B cell (primary cell): Measurements from ENCODE around the gene ADARB2. TPM values are rescaled to one million over a fixed set of nuclear protein-coding genes. Genes with fewer than 3 reads are reported as not detected.

Source experiments
- ATAC-seq: fragments of 200-7000 bp; cut with Tn5 transposase; one replicate; pipeline ENCODE4 v1.10.0; 2021; ENCODE audit warnings: low read depth, mild to moderate bottlenecking, moderate number of reproducible peaks, moderate library complexity
- CTCF ChIA-PET: fragments of 350-600 bp; sonication (Branson Sonifier 250); formaldehyde crosslinking; loops from one replicate; lab custom pipeline; 2021; ENCODE audit warnings: antibody characterized with exemption, inconsistent platforms; lab: Charles Lee
- POLR2A ChIA-PET: fragments of 350-600 bp; sonication (Branson Sonifier 250); formaldehyde crosslinking; loops from one replicate; lab custom pipeline; 2021; ENCODE audit warnings: antibody characterized with exemption; lab: Charles Lee
- DNase-seq: peaks from one replicate; pipeline ENCODE4 v3.0.0; 2013
- H2AFZ ChIP-seq: 2 replicates; pipeline ENCODE4 v1.6.1; 2012; ENCODE audit warnings: mild to moderate bottlenecking, low read depth, low read length; ENCODE audit not compliant: insufficient read depth, poor library complexity, severe bottlenecking
- H3K27ac ChIP-seq, 2 donors: 1 replicate in 1 of 2; 2 replicates in 1 of 2; pipeline ENCODE4 v1.5.1; 2012 to 2013; ENCODE audit warnings: low read length in 2 of 2, mild to moderate bottlenecking in 2 of 2, moderate library complexity in 1 of 2
- H3K27me3 ChIP-seq, 4 experiments: fragments of 200-600 bp in 1 of 4; sonication (generic) in 1 of 4; replicated peaks in 1 of 4; 1 replicate in 2 of 4; 2 replicates in 2 of 4; pipeline versions ENCODE4 v1.6.1 to v1.7.0; 2013 to 2016; ENCODE audit warnings: low read length in 3 of 4, mild to moderate bottlenecking in 2 of 4, mixed read lengths in 1 of 4, moderate library complexity in 1 of 4; ENCODE audit not compliant: insufficient read depth in 4 of 4, control insufficient read depth in 3 of 4; ENCODE audit errors: control extremely low read depth in 1 of 4
- H3K36me3 ChIP-seq, 2 experiments: replicated peaks in 1 of 2; 1 replicate in 1 of 2; 2 replicates in 1 of 2; pipeline versions ENCODE4 v1.6.1 to v1.7.1; 2013; ENCODE audit warnings: low read length in 1 of 2; ENCODE audit not compliant: insufficient read depth in 2 of 2, control insufficient read depth in 1 of 2; ENCODE audit errors: control extremely low read depth in 1 of 2, extremely low read depth in 1 of 2
- H3K4me1 ChIP-seq, 2 donors: fragments of 200-600 bp in 1 of 2; sonication (generic) in 1 of 2; 1 replicate in 1 of 2; 2 replicates in 1 of 2; pipeline versions ENCODE4 v1.5.1 to v1.6.1; 2013 to 2017; ENCODE audit warnings: low read length in 2 of 2; ENCODE audit not compliant: control insufficient read depth in 2 of 2, insufficient read depth in 2 of 2
- H3K4me2 ChIP-seq: replicated peaks from 2 replicates; pipeline ENCODE3; 2012; ENCODE audit warnings: mild to moderate bottlenecking, low read depth, low read length; ENCODE audit not compliant: poor library complexity, severe bottlenecking
- H3K4me3 ChIP-seq, 5 experiments: fragments of 200-600 bp in 1 of 5; sonication (generic) in 1 of 5; 1 replicate in 3 of 5; 2 replicates in 2 of 5; pipeline versions ENCODE4 v1.5.1 to v1.7.0; 2011 to 2016; ENCODE audit warnings: low read length in 4 of 5, mild to moderate bottlenecking in 4 of 5, low read depth in 2 of 5, control low read depth in 1 of 5, moderate library complexity in 1 of 5; ENCODE audit not compliant: insufficient read depth in 1 of 5; ENCODE audit errors: control extremely low read depth in 1 of 5, extremely low read depth in 1 of 5
- H3K79me2 ChIP-seq: fragments of 200-600 bp; sonication (generic); one replicate; pipeline ENCODE4 v1.6.0; 2016; ENCODE audit warnings: low read length; ENCODE audit not compliant: control insufficient read depth, insufficient read depth
- H3K9ac ChIP-seq: fragments of 200-600 bp; sonication (generic); 2 replicates; pipeline ENCODE4 v1.6.1; 2017; ENCODE audit warnings: mild to moderate bottlenecking, low read length, moderate library complexity
- H3K9me3 ChIP-seq, 3 donors: one replicate each; pipeline versions ENCODE4 v1.6.1 to v1.7.1; 2013; ENCODE audit warnings: low read length in 2 of 3; ENCODE audit not compliant: control insufficient read depth in 2 of 3, insufficient read depth in 1 of 3; ENCODE audit errors: control extremely low read depth in 1 of 3
- H4K20me1 ChIP-seq: 2 replicates; pipeline ENCODE4 v1.6.0; 2012; ENCODE audit warnings: mild to moderate bottlenecking, low read length; ENCODE audit not compliant: insufficient read depth, control insufficient read depth, poor library complexity, severe bottlenecking
- H3K27ac Mint-ChIP-seq: one replicate; pipeline ENCODE4 v1.8.0; 2021; ENCODE audit warnings: mixed read lengths
- H3K27me3 Mint-ChIP-seq: one replicate; pipeline ENCODE4 v1.8.0; 2021; ENCODE audit warnings: mixed read lengths
- H3K4me1 Mint-ChIP-seq: one replicate; pipeline ENCODE4 v1.8.0; 2021; ENCODE audit warnings: mixed read lengths
- H3K4me3 Mint-ChIP-seq: one replicate; pipeline ENCODE4 v1.8.0; 2021; ENCODE audit warnings: mixed read lengths
- H3K9me3 Mint-ChIP-seq: one replicate; pipeline ENCODE4 v1.8.0; 2022; ENCODE audit warnings: mixed read lengths; ENCODE audit not compliant: insufficient read depth
- EZH2 ChIP-seq: IDR thresholded peaks from 2 replicates; pipeline ENCODE4 v1.6.1; 2012; ENCODE audit warnings: borderline replicate concordance, low read depth, mild to moderate bottlenecking, moderate library complexity, low read length; ENCODE audit not compliant: insufficient read depth, poor library complexity, severe bottlenecking
- WGBS: methylation state at CpG from one replicate; pipeline ENCODE4 v1.1.5; 2013; ENCODE audit warnings: missing lambda C conversion rate; ENCODE audit not compliant: insufficient coverage; 5-methylcytosine and 5-hydroxymethylcytosine counted together
- intact Hi-C: fragments of 100-400 bp; cut with micrococcal nuclease; formaldehyde crosslinking; loops from one replicate; pipeline ENCODE4 v1.10.0; 2022
- polyA plus RNA-seq: library from polyadenylated mRNA; depleted of rRNA; stranded (reverse); fragments of >200 nt; gene quantifications from 2 replicates; pipeline ENCODE4 v1.2.3, GENCODE V29; 2012
- total RNA-seq, 2 donors: library from RNA; stranded (reverse); fragments of 120-200 nt in 1 of 2; gene quantifications; 1 replicate in 1 of 2; 2 replicates in 1 of 2; pipeline versions ENCODE4 v1.2.3 to v1.2.4, GENCODE V29; 2013 to 2022
- TF ChIP-seq, protein P1 (sequence below): fragments of 200-600 bp; IDR thresholded peaks from one replicate; pipeline ENCODE4 v1.8.0; 2022; ENCODE audit warnings: antibody characterized with exemption, mild to moderate bottlenecking

Gene ADARB2
- total and polyA plus RNA-seq, 2 donors (not counting 1 experiment from before 2014, with no cell fraction given) = 0.13 to 0.96 TPM

DNA sequence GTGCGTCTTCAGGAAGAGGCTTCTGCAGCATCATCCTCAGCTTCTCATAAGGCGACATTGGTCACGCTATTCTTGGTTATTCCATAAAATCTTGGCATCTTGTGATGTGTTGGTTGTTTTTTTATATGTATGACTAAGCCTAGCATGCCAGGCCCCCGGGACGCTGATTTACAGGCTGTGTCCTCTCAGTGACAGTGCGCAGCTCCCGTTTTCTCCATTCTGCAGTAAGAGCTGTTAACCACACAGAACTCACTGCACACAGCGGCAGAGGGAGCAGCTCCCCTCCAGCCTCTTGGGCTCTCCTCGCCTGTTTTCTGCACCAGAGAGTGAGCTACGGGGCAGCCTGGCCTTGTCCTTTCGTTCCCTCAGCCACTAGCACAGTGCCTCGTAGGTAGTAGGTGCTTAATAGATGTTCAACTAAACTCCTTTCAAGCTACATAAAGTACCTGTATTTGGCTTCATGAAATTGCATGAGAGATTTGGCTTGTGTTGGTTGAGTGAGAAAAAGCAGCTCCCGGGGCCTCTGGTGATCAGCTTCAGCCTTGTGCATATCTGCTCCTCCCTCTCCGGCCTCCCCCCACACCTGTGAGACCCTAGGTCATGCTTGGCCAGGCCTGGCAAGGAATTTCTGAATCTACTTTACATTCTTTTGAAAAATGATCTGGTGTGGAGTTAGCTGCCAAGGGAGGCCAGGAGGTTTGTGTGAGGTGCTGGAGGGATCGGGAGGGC is 564.9 kb downstream of the ADARB2 start:
- no peaks in the 10 kb centered on the region for H3K9me3 Mint-ChIP-seq
- CTCF ChIA-PET = no interaction called here

DNA sequence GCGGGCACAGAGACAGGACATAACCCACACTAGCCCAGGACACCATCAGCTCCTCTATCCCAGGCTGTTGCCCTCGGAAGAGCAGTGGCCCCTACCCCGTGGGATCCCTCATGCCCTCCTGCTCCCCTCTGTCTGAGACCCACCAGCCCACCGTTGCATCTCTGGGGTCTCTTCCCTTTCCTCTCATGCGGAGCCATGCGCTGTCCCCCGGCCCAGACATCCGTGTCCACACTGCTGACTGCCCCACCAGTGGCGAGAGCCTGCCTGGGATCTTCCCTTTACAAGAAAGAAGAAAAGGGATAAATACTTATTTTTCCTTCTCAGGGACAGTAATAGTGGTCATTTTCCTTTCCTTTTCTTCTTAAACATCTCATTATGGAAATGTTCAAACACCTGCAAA is 565.7 kb downstream of the ADARB2 start:
- no peak overlapping the region for H2AFZ ChIP-seq
- H3K27ac Mint-ChIP-seq = no peak overlapping the region
- no peak overlapping the region for H3K4me3 Mint-ChIP-seq
- H3K4me2 ChIP-seq = no peak overlapping the region
- peaks cover 0 to 3% (median 0%) of the 10 kb centered on the region in 3 donors for H3K9me3 ChIP-seq
- WGBS = 86% methylated on average over 3 of the region's 9 CpGs
- TF ChIP-seq, protein P1, sequence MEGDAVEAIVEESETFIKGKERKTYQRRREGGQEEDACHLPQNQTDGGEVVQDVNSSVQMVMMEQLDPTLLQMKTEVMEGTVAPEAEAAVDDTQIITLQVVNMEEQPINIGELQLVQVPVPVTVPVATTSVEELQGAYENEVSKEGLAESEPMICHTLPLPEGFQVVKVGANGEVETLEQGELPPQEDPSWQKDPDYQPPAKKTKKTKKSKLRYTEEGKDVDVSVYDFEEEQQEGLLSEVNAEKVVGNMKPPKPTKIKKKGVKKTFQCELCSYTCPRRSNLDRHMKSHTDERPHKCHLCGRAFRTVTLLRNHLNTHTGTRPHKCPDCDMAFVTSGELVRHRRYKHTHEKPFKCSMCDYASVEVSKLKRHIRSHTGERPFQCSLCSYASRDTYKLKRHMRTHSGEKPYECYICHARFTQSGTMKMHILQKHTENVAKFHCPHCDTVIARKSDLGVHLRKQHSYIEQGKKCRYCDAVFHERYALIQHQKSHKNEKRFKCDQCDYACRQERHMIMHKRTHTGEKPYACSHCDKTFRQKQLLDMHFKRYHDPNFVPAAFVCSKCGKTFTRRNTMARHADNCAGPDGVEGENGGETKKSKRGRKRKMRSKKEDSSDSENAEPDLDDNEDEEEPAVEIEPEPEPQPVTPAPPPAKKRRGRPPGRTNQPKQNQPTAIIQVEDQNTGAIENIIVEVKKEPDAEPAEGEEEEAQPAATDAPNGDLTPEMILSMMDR = no peak
- TF ChIP-seq EZH2 = no peak
- H3K27ac ChIP-seq = no peak overlapping the region
- H3K27me3 Mint-ChIP-seq = peaks cover 8% of the 10 kb centered on the region
- H3K27me3 ChIP-seq = no peaks in the 10 kb centered on the region
- H3K4me3 ChIP-seq = no peak overlapping the region
- no peaks in the 10 kb centered on the region for H3K9me3 Mint-ChIP-seq
- H3K79me2 ChIP-seq = no peaks in the 10 kb centered on the region
- no peaks in the 10 kb centered on the region for H4K20me1 ChIP-seq
- no peaks in the 10 kb centered on the region for H3K36me3 ChIP-seq
- intact Hi-C loops = no loop called here
- CTCF ChIA-PET = no interaction called here
- no peaks in the 10 kb centered on the region for H3K4me1 Mint-ChIP-seq
- no peaks in the 10 kb centered on the region for H3K4me1 ChIP-seq
- POLR2A ChIA-PET = no interaction called here
- no peak overlapping the region for H3K9ac ChIP-seq
- no peak for DNase-seq
- no peak for ATAC-seq

More for the DNA sequence above, 564.9 kb downstream of the ADARB2 start:
- Histone ChIP-seq H3K36me3 (no peaks in the 10 kb centered on the region), H3K4me3 (no peak overlapping the region), H2AFZ (no peak overlapping the region), H3K79me2 (no peaks in the 10 kb centered on the region), H3K4me1 (no peaks in the 10 kb centered on the region), H3K27me3 (no peaks in the 10 kb centered on the region), H3K9me3 (peaks cover 0 to 3% (median 0%) of the 10 kb centered on the region in 3 donors), H4K20me1 (no peaks in the 10 kb centered on the region), H3K4me2 (no peak overlapping the region), H3K27ac (no peak overlapping the region), H3K9ac (no peak overlapping the region)
- no peak overlapping the region for H3K27ac Mint-ChIP-seq
- POLR2A ChIA-PET = no interaction called here
- no peaks in the 10 kb centered on the region for H3K4me1 Mint-ChIP-seq
- no peak for DNase-seq
- TF ChIP-seq, protein P1 = no peak
- TF ChIP-seq EZH2 = no peak
- intact Hi-C loops = no loop called here
- H3K4me3 Mint-ChIP-seq = no peak overlapping the region
- WGBS = 91% methylated on average over 11 of the region's 15 CpGs
- H3K27me3 Mint-ChIP-seq = peaks cover 7% of the 10 kb centered on the region
- no peak for ATAC-seq
